HT-29 (cell line): ENCODE data around the gene ARHGEF16. TPM values are rescaled to one million over a fixed set of nuclear protein-coding genes. Genes with fewer than 3 reads are reported as not detected.

Source experiments
- DNase-seq: peaks from one replicate; pipeline ENCODE4 v3.0.0-alpha.2; 2015; ENCODE audit warnings: low spot score
- total RNA-seq: library from RNA; depleted of rRNA; stranded (reverse); fragments of >200 nt; shearing (Covaris generic); gene quantifications from 2 replicates; pipeline ENCODE4 v1.2.3, GENCODE V29; 2014

ARHGEF16 gene
- total RNA-seq, 1 experiment from 2014 or later = 124 TPM

DNA sequence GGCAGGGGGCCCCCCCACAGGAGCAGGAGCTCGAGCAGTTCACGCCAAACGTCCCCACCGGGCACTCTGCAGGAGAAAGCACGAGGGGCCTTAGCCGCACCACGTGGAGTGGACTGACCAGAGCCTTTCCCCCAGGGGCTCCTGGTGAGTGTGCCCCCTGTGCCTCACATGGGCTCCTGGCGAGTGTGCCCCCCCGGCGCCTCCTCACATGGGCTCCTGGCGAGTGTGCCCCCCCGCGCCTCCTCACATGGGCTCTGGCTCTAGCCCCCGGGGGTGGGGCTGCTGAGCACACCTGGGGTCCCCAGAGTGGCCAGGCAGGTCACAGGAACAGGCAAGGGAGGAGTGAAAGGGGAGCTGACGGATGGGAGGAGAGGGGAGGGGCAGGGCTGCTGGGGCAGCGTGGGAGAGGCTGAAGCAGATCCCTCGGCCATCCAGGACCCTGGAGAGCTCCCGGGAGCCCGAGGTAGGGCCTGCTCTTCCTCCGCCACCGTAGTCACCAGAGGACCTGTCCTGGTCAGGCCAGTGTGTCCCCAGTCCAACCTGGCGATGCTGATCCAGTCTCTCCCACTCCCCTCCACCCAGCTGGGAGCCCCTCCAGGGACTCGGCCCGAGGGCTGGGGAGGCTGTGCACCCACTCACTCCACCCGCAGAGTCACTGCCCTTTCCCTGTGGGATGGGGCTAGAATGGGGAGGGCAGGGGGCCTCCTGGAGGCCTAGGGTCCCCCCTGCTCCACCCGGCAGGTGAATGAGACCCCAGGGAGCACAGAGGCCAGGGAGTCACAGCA is 47.6 kb downstream of the ARHGEF16 start:
- peak; percentile 49 for DNase-seq

DNA sequence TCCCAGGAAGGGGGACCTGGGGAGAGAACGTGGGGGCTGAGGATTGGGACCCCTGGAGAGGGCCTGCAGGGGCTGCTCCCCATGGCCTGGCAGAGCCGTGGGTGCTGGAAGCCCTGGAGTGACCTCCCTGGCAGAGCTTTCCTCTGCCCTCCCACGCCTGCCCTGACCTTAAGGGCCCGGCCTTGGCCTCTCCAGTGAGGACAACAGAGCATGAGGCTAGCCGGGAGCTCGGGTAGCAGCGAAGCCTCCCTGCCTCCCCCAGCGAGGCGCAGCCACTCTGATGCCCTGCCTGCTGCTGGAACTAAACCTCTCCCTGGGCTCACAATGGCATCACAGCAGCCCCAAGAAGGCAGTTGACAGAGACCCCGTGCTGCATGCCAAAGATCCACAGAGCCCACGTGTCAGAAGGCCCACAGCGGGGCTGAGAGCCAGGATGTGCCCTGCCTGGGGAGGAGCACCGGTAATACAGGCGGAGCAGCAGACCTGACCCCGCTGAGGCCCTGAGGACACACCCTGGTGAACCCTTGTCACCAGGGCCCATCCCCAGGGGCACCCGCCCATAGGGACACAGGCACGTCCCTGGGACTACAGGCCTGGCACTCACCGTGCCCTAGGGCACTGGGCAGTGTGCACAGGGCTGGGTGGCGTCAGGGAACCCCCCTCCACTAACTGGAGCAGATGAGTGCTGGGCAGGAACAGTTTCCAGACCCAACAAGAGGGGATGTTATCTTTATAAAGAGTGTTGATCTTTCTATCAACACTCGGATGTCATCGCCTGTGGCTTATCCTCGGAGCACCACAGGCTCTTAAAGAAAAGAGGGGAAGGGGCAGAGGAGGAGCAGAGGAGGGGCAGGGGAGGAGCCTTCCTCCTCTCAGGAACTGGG is 48.4 kb downstream of the ARHGEF16 start:
- DNase-seq = no peak

DNA sequence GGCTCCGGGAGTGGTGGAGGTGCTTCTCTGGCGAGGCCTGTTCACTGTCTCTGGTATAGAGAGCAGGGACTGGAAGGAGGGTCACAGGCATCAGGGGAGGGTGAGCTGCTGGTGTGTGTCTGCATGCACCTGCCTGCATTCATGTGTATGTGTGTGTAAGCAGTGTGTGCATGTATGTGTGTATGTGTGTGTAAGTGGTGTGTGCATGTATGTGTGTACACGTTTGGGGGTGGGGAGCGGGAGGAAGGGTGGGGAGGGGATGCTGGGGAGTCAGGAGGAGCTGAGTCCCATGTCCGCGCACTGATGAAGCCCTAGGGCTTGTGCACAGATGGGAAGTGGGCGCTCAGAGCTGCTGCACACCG is 49.0 kb downstream of the ARHGEF16 start:
- DNase-seq = no peak

DNA sequence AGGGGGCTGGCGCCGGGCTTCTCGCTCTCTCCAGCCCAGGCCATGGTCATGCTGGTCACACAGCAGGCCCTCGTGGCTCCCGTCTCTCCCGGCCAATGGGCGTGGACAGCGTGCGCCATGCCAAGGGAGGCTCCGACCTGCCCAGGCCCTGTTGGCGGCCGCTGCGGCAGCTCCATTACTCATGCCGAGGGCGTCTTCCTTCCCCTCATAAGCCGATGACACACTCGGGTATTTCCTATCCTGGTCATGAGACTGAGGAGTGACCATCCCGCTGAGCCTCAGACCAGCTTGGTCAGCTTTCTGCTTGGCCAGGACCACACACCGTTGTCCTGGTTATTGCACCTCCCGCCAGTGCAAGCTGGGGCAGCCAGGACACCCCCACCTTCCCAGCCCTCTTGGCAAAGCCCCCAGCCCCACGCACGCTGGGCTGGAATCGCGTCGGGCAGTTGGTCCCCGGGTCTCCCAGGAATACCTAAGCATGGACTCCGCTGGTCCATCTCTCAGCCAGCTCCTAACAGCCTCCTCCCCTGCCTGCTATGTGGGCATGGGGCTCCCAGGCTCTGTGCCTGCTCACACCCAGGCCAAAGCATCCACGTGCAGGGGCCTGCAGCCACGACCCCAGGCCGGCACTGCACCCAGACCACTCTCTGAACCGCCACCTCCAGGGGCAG is 49.8 kb downstream of the ARHGEF16 start:
- DNase-seq = peak; percentile 19

- DNase-seq = no peak
These were observed 50.3 kb downstream of the ARHGEF16 start for GRCh38 chr1:3504822-3505153.

DNA sequence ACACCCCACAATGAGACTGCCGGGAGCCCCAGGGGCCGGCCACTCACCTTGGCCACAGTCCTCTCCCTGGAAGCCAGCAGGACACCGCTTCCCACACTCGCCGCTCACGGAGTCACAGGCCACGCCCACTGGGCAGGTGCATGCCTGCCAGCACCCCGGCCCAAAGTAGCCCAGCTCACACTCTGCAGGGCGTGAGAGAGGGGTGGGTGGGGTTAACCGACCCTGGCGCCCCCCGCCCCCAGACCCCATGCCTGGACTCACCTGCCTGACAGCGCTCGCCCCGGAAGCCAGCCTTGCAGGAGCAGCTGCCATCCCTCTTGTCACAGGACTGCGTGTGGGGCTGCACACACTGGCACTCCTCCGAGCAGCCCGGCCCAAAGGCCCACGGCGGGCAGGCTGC is 50.7 kb downstream of the ARHGEF16 start:
- no peak for DNase-seq

DNA sequence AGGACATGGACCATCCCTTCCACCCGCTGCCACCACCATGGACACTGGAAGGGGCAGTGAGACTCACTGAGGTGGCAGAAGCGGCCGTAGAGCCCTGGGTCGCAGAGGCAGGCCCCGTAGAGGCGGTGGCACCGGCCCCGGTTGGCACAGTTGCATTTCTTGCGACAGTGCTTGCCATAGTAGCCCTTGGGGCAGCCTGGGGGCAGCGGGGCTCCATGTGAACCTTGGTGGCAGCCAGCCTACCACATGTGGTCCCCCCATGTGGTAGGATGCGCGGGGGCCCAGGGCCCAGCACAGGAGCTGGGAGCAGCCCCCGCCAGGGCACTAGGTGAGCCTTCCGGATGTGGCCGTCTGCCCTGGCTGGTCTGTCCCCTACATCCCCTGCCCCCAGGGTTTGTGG is 51.6 kb downstream of the ARHGEF16 start:
- DNase-seq = no peak

DNA sequence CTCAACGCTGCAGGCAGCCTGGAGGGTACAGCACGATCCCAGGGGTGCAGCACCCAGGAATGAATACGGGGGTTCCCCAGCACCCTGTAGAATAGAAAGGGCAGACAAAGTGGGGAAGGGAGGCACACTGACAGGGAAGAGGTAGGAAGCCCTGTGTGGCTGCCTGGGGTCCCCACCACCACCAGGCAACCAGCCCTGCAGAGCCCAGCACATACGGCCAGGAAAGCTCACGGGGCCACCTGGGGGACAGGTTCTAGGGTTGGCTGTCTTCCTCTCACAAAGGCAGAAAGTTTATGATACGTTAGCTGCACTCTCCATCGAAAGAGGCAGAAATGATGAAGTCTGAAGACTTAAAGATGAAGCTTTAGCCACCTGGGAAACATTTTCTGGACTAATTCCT is 52.5 kb downstream of the ARHGEF16 start:
- no peak for DNase-seq

- DNase-seq = no peak
These were observed 53.3 kb downstream of the ARHGEF16 start for GRCh38 chr1:3507636-3508275.

- no peak for DNase-seq
These were observed 54.4 kb downstream of the ARHGEF16 start for GRCh38 chr1:3508757-3509415.

DNA sequence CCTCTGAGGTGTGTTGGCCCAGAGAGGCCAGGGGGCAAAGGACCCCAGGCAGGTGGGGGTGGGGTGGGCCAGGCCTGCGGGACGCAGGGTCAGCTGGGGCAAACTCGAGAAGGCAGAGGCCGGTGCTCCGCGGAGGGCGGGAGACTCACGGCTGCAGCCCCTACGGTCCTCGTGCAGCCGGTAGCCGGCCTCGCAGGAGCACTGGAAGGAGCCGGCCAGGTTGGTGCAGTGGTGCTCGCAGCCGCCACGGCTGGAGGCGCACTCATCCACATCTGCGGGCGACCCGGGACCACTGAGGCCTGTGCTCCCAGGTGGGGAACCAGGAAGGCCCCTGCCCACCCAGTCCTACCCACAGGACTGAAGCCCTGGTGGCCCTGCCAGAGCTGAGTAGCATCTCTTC is 55.3 kb downstream of the ARHGEF16 start:
- DNase-seq = no peak

DNA sequence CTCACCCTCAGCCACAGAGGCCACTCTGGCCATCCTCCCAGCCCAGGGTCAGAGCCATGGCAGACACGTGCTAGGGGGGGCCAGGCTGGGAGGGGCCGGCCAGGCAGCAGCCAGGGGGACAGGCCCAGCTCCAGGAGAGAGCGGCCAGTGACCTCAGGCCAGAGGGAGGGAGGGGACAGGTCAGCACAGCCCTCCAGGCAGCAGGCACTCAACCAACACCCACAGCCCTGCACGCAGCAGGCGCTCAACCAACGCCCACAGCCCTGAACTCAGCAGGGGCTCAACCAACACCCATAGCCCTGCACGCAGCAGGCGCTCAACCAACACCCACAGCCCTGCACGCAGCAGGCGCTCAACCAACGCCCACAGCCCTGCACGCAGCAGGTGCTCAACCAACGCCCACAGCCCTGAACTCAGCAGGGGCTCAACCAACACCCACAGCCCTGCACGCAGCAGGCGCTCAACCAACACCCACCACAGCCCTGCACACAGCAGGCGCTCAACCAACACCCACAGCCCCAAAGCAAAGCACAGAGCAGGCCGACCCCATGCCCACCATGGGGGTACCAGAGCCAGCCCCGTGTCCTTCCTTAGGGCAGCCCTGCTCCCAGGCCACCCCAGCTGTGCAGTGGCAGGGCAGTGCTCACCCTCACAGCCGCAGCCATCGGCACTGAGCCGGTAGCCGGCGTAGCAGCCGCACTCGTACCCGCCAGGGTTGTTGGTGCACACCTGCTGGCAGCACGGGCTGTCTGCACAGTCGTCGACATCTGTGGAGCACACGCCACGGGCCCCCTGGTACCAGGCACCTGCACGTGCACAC is 55.9 kb downstream of the ARHGEF16 start:
- no peak for DNase-seq

- no peak for DNase-seq
These were observed 56.4 kb downstream of the ARHGEF16 start for GRCh38 chr1:3510956-3511250.

- DNase-seq = no peak
These were observed 56.8 kb downstream of the ARHGEF16 start for GRCh38 chr1:3511306-3511705.

- no peak for DNase-seq
These were observed 57.4 kb downstream of the ARHGEF16 start for GRCh38 chr1:3511856-3512255.

DNA sequence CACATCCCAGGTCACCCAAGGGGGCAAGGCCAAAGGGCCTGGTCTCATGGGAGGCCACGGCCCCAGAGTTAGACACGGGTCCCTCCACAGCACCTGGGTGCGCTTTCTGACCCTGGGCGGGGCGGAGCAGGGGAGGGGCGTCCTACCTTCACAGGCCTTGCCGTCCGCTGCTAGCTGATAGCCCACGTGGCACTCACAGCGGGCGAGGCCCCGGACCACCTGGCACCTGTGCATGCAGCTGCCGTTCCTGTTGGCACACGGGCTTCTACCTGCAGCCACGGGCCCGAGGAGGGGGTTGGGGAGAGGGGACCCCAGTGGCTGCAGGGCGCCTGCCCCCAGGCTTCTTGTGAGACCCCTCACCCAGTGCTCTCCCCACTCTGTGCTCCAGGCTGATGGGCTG is 59.9 kb downstream of the ARHGEF16 start:
- DNase-seq = no peak

DNA sequence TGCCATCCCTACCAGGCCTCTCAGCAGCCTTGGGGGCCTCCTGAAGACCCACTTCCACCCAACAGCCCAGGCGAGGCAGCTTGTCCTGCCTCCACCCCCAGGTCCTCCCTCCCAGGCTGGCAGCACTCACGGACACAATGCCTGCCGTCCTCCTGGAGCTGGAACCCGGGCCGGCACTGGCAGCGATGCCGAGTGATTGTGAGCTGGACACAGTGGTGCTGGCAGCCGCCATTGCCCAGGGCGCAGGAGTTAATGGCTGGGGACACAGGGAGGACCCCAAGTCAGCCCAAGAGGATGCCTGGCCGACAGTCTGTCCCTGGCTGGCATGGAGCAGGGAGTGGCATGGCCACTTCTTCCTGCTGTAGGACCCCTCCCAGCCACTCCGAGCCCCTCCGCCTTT is 60.8 kb downstream of the ARHGEF16 start:
- no peak for DNase-seq

DNA sequence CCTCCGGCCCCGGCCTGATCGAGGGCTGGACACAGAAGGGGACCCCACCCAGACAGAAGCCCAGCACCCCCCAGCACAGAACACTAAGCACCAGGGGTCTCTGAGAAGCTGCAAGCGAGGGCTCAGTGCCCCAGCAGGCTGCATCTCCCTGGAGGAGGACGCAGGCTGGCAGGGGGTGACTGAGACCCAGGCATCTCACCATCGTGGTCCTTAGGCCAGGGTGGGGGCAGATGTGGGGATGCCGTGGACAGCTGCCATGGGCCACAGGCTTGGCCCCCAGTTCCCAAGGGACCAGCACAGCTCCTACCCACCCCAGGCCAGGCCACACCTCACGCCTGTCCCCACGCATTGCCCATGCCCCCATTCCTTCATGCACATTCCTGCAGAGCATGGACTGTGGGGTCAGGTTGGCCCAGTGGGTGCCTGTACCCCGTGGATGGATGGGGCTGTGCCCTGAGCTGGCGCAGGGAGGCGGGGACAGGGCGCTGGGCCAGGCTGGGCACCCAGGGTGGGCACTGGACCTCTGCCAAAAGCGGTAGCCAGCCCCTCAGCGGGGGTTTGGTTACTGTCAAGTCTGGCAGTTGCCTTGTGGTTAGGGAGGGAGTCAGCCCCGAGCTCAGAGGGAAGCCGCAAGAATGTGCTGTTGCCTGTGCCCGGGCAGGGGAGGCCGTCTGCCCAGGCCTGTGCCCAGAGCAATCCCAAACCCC is 61.5 kb downstream of the ARHGEF16 start:
- no peak for DNase-seq

DNA sequence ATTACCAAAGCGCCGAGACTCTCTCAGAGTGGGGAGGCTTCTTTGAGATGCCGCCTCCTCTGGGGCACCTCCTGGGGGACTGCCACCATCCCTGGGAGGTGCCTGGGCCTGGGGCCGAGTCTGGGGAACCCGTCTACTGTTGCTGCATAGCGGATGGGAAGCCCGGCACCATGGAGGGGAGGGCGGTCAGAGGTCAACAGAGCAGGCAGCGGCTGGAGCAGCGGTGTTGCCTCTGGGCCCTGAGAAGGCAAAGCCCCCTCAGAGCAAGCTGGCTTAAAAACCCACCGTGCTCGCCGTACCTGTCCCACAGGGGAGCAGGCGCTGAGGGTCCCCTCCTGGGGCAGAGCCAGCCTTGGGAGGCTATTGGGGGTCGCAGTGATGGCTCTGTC is 62.0 kb downstream of the ARHGEF16 start:
- DNase-seq = no peak
